Measurements from ENCODE around the gene CST9.

- TF ChIP-seq ZNF274 (IDR thresholded peaks at IDR 0.05; ENCODE audit: low read depth, low read length) (no peak), YY1 (IDR thresholded peaks at IDR 0.05; ENCODE audit: insufficient read depth, insufficient read length) (no peak)
Observed at GRCh38 chr20:23566199-23566932, 39.4 kb downstream of the CST9 start.

Measured in NT2/D1 (cell line).